ENCODE results near the gene ARHGAP9.

Gene ARHGAP9

GRCh38 chr12:57460468-57460784 is 19.2 kb downstream of the ARHGAP9 start:
- no peaks in the 10 kb centered on the region for H3K36me3 ChIP-seq (ENCODE audit: insufficient read depth, low read length)
- peak overlapping the region; percentile 52 for H3K4me3 ChIP-seq (ENCODE audit: low read length)
- peaks cover 28% of the 10 kb centered on the region for H3K4me1 ChIP-seq (ENCODE audit: insufficient read depth, low read length)
- H2AFZ ChIP-seq (ENCODE audit: low read depth, low read length): no peak overlapping the region
- H3K27me3 ChIP-seq (ENCODE audit: insufficient read depth, low read length): no peaks in the 10 kb centered on the region
- H3K9me3 ChIP-seq (ENCODE audit: low read length): no peaks in the 10 kb centered on the region

DNA sequence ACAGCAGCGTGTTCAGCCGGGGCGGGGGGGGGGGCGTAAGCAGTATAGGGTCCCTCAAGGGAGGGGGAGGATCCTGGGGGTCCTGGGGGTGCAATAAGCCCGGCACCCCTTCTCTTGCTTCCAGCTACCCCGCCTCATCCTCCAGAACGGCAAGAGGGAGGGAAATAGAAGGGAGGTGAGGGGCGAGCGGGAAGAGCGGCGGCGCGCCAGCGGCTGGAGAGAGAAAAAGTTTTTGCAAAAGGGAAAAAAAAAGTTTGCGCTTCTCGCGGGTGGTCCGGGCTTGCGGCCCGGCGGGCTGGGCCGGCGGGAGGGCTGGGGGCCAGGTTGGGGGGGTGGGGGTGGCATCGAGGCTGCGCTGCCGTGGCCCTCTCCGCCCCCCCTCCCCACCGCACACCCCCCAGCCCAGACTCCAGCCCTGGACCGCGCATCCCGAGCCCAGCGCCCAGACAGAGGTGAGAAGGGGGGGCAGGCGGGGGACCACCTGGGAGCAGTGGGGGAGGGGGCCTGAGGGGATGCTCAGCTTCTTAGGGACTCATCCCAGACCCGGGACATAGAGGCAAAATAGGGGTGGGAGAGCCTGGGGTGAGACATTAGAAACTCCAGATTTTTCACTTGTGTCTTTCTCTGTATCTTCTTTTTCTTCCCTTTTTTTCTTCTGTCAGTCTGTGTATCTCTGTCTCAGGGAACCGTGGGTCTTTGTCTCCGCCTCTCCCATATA is 19.8 kb downstream of the ARHGAP9 start, which contains the start of gene GLI1:
Gene GLI1 (plus strand): TSS at position 36 of the 718 bp plus-strand sequence. CDS start 3,907 bp downstream, outside the sequence.
- Histone ChIP-seq H3K4me1 (ENCODE audit: insufficient read depth, low read length) (peaks cover 29% of the 10 kb centered on the region), H3K4me3 (ENCODE audit: low read length) (peak within 1 kb of the TSS; percentile 52), H3K27me3 (ENCODE audit: insufficient read depth, low read length) (no peaks in the 10 kb centered on the region), H3K9me3 (ENCODE audit: low read length) (no peaks in the 10 kb centered on the region), H3K36me3 (ENCODE audit: insufficient read depth, low read length) (no peaks in the 10 kb centered on the region), H2AFZ (ENCODE audit: low read depth, low read length) (peak within 1 kb of the TSS; percentile 66)

DNA sequence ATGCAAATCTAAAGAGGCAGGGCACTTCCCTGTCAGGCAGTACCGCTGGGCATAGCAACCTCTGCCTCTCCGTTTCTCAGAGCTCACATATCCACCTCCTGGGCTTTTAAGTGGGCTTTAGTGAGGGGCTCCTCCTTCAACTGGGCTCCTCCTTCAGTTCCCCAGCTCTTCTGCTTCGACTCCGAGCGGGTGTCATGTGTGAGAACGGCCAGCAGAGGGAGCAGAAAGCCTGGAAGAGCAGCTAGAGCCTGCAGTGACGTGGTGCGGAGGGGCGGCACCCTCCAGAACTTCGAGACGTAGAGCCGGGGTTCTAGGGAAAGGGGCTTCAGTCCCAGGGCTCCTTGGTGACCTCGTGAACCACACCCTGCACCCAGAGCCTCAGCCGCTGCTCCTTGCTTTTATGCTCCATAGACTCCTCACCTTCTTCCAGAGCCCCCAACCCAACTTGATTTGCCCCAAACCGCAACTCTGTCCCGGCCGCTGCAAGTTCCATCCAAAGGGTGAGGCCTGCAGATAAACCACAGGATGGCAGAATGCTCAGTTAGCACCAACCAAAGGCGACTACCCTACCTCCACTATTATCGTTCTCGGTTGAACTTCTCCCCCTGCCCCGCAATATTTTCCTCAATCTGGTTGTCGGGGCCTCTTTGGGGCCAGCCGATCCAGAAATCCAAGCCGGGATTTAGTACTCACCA is 20.5 kb downstream of the ARHGAP9 start:
- H3K36me3 ChIP-seq (ENCODE audit: insufficient read depth, low read length): no peaks in the 10 kb centered on the region
- H3K9me3 ChIP-seq (ENCODE audit: low read length): no peaks in the 10 kb centered on the region
- peaks cover 31% of the 10 kb centered on the region for H3K4me1 ChIP-seq (ENCODE audit: insufficient read depth, low read length)
- H3K27me3 ChIP-seq (ENCODE audit: insufficient read depth, low read length): no peaks in the 10 kb centered on the region
- peak overlapping the region; percentile 66 for H2AFZ ChIP-seq (ENCODE audit: low read depth, low read length)
- peak overlapping the region; percentile 52 for H3K4me3 ChIP-seq (ENCODE audit: low read length)

- H3K27me3 ChIP-seq (ENCODE audit: insufficient read depth, low read length): no peaks in the 10 kb centered on the region
- peaks cover 31% of the 10 kb centered on the region for H3K4me1 ChIP-seq (ENCODE audit: insufficient read depth, low read length)
- no peaks in the 10 kb centered on the region for H3K36me3 ChIP-seq (ENCODE audit: insufficient read depth, low read length)
- peak overlapping the region; percentile 66 for H2AFZ ChIP-seq (ENCODE audit: low read depth, low read length)
- H3K9me3 ChIP-seq (ENCODE audit: low read length): no peaks in the 10 kb centered on the region
- H3K4me3 ChIP-seq (ENCODE audit: low read length): peak overlapping the region; percentile 52
Observed at GRCh38 chr12:57458665-57459054, 21.0 kb downstream of the ARHGAP9 start.

- Histone ChIP-seq H3K36me3 (ENCODE audit: insufficient read depth, low read length) (no peaks in the 10 kb centered on the region), H3K4me3 (ENCODE audit: low read length) (no peak overlapping the region), H3K27me3 (ENCODE audit: insufficient read depth, low read length) (no peaks in the 10 kb centered on the region), H3K9me3 (ENCODE audit: low read length) (no peaks in the 10 kb centered on the region), H3K4me1 (ENCODE audit: insufficient read depth, low read length) (peaks cover 32% of the 10 kb centered on the region), H2AFZ (ENCODE audit: low read depth, low read length) (no peak overlapping the region)
Observed at GRCh38 chr12:57456737-57457490, 22.8 kb downstream of the ARHGAP9 start.

- peaks cover 27% of the 10 kb centered on the region for H3K4me1 ChIP-seq (ENCODE audit: insufficient read depth, low read length)
- no peaks in the 10 kb centered on the region for H3K36me3 ChIP-seq (ENCODE audit: insufficient read depth, low read length)
- H2AFZ ChIP-seq (ENCODE audit: low read depth, low read length): no peak overlapping the region
- H3K27me3 ChIP-seq (ENCODE audit: insufficient read depth, low read length): peaks cover 1% of the 10 kb centered on the region
- H3K4me3 ChIP-seq (ENCODE audit: low read length): no peak overlapping the region
- no peaks in the 10 kb centered on the region for H3K9me3 ChIP-seq (ENCODE audit: low read length)
Observed at GRCh38 chr12:57456145-57456700, 23.4 kb downstream of the ARHGAP9 start.

- Histone ChIP-seq H3K4me3 (ENCODE audit: low read length) (no peak overlapping the region), H3K36me3 (ENCODE audit: insufficient read depth, low read length) (no peaks in the 10 kb centered on the region), H2AFZ (ENCODE audit: low read depth, low read length) (no peak overlapping the region), H3K4me1 (ENCODE audit: insufficient read depth, low read length) (peaks cover 21% of the 10 kb centered on the region), H3K27me3 (ENCODE audit: insufficient read depth, low read length) (peaks cover 2% of the 10 kb centered on the region), H3K9me3 (ENCODE audit: low read length) (no peaks in the 10 kb centered on the region)
Observed at GRCh38 chr12:57455374-57456144, 24.1 kb downstream of the ARHGAP9 start.

GRCh38 chr12:57454566-57455373 is 24.9 kb downstream of the ARHGAP9 start, which contains the start of gene INHBE:
INHBE (plus strand) TSS chr12:57455307; CDS start chr12:57455537, 230 bp downstream.
- H2AFZ ChIP-seq (ENCODE audit: low read depth, low read length): no peak within 1 kb of the TSS
- H3K27me3 ChIP-seq (ENCODE audit: insufficient read depth, low read length): peaks cover 2% of the 10 kb centered on the region
- peaks cover 16% of the 10 kb centered on the region for H3K4me1 ChIP-seq (ENCODE audit: insufficient read depth, low read length)
- no peaks in the 10 kb centered on the region for H3K36me3 ChIP-seq (ENCODE audit: insufficient read depth, low read length)
- no peak within 1 kb of the TSS for H3K4me3 ChIP-seq (ENCODE audit: low read length)
- no peaks in the 10 kb centered on the region for H3K9me3 ChIP-seq (ENCODE audit: low read length)

DNA sequence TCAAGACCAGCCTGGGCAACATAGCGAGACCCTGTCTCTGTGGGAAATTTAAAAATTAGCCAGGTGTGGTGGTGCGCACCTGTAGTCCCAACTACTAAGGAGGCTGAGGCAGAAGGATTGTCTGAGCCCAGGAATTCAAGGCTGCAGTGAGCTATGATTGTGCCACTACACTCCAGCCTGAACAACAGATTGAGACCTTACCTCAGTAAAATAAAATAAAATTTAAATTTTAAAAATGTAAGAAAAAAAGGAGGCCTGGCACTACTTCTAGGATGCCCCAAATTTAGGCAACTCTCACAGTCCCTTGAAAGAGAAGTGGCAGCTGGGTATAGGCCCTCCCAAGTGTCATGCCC is 25.5 kb downstream of the ARHGAP9 start:
- no peak overlapping the region for H2AFZ ChIP-seq (ENCODE audit: low read depth, low read length)
- H3K4me1 ChIP-seq (ENCODE audit: insufficient read depth, low read length): peaks cover 16% of the 10 kb centered on the region
- H3K4me3 ChIP-seq (ENCODE audit: low read length): no peak overlapping the region
- H3K27me3 ChIP-seq (ENCODE audit: insufficient read depth, low read length): peaks cover 2% of the 10 kb centered on the region
- H3K36me3 ChIP-seq (ENCODE audit: insufficient read depth, low read length): no peaks in the 10 kb centered on the region
- H3K9me3 ChIP-seq (ENCODE audit: low read length): no peaks in the 10 kb centered on the region

GRCh38 chr12:57452937-57453509 is 26.6 kb downstream of the ARHGAP9 start:
- Histone ChIP-seq H2AFZ (ENCODE audit: low read depth, low read length) (no peak overlapping the region), H3K9me3 (ENCODE audit: low read length) (no peaks in the 10 kb centered on the region), H3K27me3 (ENCODE audit: insufficient read depth, low read length) (peaks cover 2% of the 10 kb centered on the region), H3K36me3 (ENCODE audit: insufficient read depth, low read length) (no peaks in the 10 kb centered on the region), H3K4me3 (ENCODE audit: low read length) (no peak overlapping the region), H3K4me1 (ENCODE audit: insufficient read depth, low read length) (peaks cover 12% of the 10 kb centered on the region)

GRCh38 chr12:57452181-57452936 is 27.3 kb downstream of the ARHGAP9 start:
- H2AFZ ChIP-seq (ENCODE audit: low read depth, low read length): no peak overlapping the region
- no peaks in the 10 kb centered on the region for H3K36me3 ChIP-seq (ENCODE audit: insufficient read depth, low read length)
- H3K4me3 ChIP-seq (ENCODE audit: low read length): no peak overlapping the region
- peaks cover 12% of the 10 kb centered on the region for H3K4me1 ChIP-seq (ENCODE audit: insufficient read depth, low read length)
- H3K9me3 ChIP-seq (ENCODE audit: low read length): no peaks in the 10 kb centered on the region
- H3K27me3 ChIP-seq (ENCODE audit: insufficient read depth, low read length): peaks cover 2% of the 10 kb centered on the region
